Measurements from ENCODE around the gene C14orf39.
"Not testable (repeated sequence)": the region's sequence is repeated elsewhere in the genome, so short reads cannot be mapped to it uniquely, and the experiment has no call there.

C14orf39 gene

DNA sequence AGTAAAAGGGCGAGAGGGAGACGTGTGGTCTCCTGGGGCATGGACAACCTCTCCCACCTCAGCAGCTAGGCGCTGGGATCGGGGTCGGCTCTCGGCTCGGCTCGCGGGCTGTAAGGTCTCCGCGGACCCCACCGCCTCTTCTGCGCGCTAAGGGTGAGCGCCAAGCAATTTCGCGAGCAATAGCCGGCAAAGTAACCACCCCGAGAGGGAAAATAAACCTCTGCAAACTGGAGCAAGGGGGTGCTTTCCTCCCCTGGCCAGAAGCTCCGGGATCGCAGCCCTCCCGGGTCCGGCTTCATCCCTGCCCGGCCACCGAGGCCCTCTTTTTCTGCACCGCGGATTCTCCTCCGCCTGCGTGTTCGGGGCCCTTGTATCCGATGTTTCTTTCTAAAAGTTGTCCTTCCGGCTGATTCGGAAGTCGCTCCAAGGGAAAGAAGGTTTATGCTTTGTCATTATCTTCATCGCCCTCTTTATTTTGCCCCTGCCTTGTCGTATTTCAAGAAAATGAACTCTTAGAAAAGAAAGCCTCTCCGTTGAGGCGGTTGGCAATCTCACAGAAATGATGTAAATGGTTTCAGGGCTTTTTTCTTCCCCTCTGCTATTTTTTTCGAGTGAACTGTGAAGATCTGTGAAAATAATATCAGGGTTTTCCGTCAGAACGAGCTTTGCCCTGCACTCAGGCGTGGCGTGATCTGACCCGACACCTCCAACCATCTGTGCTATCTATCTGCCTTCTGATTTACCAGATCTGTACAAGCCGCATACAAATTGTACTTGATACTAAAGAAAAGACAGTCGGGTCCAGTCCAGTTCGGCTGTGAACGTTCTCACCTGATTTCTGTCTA lies 21.3 kb upstream of the C14orf39 start:
- DNase-seq (no peak), ATAC-seq (no peak)
- Mint-ChIP-seq H3K4me1 (peaks cover 39% of the 10 kb centered on the region), H3K9me3 (no peaks in the 10 kb centered on the region), H3K4me3 (peak overlapping the region in 1 of 2 donors; percentile 23), H3K27ac (no peak overlapping the region), H3K27me3 (peaks cover 90% of the 10 kb centered on the region)

DNA sequence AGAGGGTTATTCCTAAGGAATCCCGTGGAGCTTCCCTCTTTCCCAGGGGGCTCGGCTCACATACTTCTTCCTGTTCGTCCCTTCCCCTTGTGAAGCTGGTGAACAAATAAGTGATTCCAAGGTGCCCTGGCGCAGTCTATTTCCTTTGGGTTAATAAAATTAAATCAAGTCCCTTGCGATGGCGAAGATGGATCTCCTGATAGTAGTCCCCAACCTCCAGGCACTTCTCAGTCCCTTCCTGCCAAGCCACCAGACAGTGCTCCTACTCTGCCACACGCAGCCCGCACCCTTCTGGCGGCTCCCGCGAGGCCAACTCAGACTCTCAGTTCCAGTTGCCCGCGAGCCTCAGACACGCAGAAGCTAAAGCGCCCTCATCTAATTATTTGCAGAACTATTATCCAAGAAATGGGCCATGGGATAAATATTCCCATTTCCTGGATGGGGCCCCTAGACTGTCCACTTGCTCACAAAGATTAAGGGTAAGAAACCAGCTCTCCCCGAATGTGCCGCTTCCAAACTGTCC lies 20.7 kb upstream of the C14orf39 start:
- ATAC-seq (no peak), DNase-seq (no peak)
- Mint-ChIP-seq H3K27ac (no peak overlapping the region), H3K4me3 (no peak overlapping the region), H3K27me3 (peaks cover 90% of the 10 kb centered on the region), H3K9me3 (no peaks in the 10 kb centered on the region), H3K4me1 (peaks cover 39% of the 10 kb centered on the region)

DNA sequence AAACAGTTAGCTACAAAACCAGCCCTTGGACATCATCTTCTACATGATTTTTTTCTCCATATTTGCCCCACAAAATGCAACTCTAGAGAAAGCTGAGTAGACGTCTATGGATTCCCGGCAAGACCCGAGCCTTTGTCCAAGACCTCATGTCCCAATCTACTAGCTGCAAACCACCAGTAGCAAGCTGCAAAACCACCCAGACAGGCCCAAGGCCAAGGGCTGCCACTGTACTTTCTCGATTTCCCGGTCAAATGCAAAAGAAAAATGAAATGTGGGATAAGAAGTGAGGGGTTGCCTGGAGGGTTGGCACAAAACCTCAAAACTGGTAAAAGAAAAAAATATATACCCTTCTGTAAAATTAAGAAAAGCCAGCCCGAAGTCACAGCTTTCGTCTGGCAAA lies 20.1 kb upstream of the C14orf39 start:
- Mint-ChIP-seq H3K4me1 (peaks cover 35% of the 10 kb centered on the region), H3K9me3 (no peaks in the 10 kb centered on the region), H3K4me3 (no peak overlapping the region), H3K27ac (no peak overlapping the region), H3K27me3 (peaks cover 90% of the 10 kb centered on the region)
- no peak for DNase-seq
- no peak for ATAC-seq

DNA sequence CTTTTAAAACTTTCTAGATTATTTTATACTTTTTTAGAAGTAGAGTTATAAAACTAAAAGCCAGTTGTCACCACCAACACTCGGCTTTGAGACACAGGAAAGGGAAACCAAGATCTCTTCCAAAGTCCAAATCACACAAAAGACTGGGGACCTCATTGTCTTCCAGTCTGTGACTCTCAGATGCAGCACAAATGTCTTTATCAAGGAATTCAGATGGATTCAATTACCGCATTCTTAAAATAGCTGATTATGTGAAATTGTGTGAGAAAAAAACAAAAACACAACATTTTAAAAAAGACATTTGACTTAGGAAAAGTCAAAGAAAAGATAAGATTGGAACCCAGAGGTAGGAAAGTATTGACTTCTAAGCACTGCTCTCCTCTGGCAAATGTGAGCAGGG lies 19.6 kb upstream of the C14orf39 start:
- no peak overlapping the region for H3K27ac Mint-ChIP-seq
- DNase-seq, result no peak
- no peak overlapping the region for H3K4me3 Mint-ChIP-seq
- ATAC-seq, result no peak
- H3K27me3 Mint-ChIP-seq, result peaks cover 86% of the 10 kb centered on the region
- H3K4me1 Mint-ChIP-seq, result peaks cover 30% of the 10 kb centered on the region
- H3K9me3 Mint-ChIP-seq, result no peaks in the 10 kb centered on the region

DNA sequence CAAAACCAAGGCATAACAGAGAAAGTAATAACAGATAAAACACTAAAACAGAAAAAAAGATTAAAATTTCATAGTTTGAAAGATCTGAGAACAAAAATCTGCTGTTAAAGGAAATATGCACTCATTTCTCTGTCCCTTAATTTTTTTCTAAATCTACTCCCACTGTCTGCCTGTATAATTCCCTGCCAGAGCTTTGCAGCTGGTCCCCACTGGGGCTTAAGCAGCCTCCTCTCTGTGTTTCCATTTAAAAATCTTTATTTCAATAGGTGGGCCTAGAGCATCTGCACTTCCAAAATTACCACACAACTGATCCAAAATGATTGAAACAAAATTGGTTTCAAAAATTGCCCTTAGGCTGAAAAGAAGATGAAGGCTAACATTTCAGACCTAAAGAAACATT lies 16.7 kb upstream of the C14orf39 start:
- H3K9me3 Mint-ChIP-seq, result no peaks in the 10 kb centered on the region
- no peak for ATAC-seq
- no peak overlapping the region for H3K27ac Mint-ChIP-seq
- no peak for DNase-seq
- H3K4me1 Mint-ChIP-seq, result peaks cover 13% of the 10 kb centered on the region
- H3K27me3 Mint-ChIP-seq, result peaks cover 57% of the 10 kb centered on the region
- H3K4me3 Mint-ChIP-seq, result no peak overlapping the region

DNA sequence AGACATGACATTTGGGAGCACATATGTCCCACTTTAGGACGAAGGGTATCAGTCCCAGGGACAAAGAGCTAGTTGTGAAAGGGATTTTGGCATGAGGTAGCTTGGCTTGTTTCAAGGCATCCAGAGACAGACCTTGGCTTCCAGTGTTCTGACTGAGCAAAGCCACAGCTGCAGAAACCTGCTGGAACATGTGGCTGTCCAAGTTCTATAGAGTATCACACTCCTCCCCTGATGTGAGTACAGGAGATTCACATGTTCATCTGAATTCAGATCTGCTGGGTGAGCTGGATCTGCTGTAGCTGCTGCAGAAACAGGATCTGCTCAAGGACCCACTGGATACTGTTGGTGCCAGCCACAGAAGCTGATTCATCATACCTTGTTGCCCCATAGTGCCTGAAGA lies 10.1 kb upstream of the C14orf39 start:
- H3K27me3 Mint-ChIP-seq, result peaks cover 20% of the 10 kb centered on the region
- ATAC-seq (peak; percentile 12), DNase-seq (no peak)
- H3K4me1 Mint-ChIP-seq, result no peaks in the 10 kb centered on the region
- H3K27ac Mint-ChIP-seq, result no peak overlapping the region
- no peak overlapping the region for H3K4me3 Mint-ChIP-seq
- H3K9me3 Mint-ChIP-seq, result peaks cover 0 to 5% of the 10 kb centered on the region in 2 donors

DNA sequence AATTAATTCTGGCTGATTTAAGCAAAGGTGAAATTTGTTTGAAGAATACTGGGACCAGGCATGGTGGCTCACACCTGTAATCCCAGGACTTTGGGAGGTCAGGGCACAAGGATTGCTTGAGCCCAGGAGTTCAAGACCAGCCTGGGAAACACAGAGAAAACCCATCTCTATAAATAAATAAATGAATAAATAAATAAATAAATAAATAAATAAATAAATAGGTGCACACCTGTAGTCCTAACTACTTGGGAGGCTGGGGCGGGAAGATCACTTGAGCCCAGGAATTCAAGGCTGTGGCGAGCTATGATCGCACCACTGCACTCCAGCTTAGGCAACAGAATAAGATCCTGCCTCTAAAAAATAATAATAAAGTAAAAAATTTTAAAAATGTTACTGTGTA lies 4.4 kb upstream of the C14orf39 start:
- H3K4me3 Mint-ChIP-seq, result no peak overlapping the region

DNA sequence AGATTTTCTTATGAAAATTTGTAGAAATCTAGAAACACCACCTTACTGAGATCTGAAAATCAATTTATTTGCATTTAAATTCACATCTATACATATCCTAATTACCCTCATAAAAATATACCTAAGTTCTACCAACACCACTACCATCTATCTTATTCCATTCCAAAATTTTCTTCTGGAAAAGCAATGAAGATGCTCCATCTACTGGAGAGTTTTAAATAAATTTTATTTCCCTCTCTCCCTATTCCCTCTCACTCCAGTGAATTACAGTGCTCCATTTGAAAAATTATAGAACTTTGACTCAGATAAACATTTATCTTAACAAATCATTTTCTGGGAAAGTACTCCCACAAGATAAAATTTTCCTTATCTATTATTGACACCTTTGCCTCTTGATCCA lies 2.3 kb upstream of the C14orf39 start:
- Mint-ChIP-seq H3K27ac (no peak overlapping the region), H3K4me3 (no peak overlapping the region), H3K4me1 (no peaks in the 10 kb centered on the region), H3K9me3 (peaks cover 0 to 5% of the 10 kb centered on the region in 2 donors), H3K27me3 (peaks cover 16% of the 10 kb centered on the region)
- ATAC-seq, result no peak
- DNase-seq, result no peak

More for the DNA sequence above, 4.4 kb upstream of the C14orf39 start:
- H3K4me1 Mint-ChIP-seq, result no peaks in the 10 kb centered on the region
- no peak for ATAC-seq
- no peak for DNase-seq
- no peak overlapping the region for H3K27ac Mint-ChIP-seq
- H3K9me3 Mint-ChIP-seq, result peaks cover 0 to 5% of the 10 kb centered on the region in 2 donors
- H3K27me3 Mint-ChIP-seq, result peaks cover 15% of the 10 kb centered on the region

DNA sequence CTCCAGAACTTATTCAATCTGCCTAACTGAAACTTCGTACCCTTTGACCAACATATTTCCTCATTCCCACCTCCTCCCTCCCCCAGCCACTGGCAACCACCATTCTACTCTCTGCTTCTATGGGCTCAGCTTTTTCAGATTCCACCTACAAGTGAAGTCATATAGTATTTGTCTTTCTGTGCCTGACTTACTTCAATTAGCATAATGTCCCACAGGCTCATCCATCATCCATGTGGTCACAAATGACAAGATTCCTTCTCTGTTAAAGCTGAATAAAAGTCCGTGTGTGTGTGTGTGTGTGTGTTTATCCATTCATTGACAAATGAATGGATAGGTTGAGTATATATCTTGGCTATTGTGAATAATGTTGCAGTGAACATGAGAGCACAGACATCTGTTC lies 1.3 kb upstream of the C14orf39 start:
- no peak overlapping the region for H3K27ac Mint-ChIP-seq
- peaks cover 0 to 5% of the 10 kb centered on the region in 2 donors for H3K9me3 Mint-ChIP-seq
- no peaks in the 10 kb centered on the region for H3K4me1 Mint-ChIP-seq
- no peak overlapping the region for H3K4me3 Mint-ChIP-seq
- ATAC-seq (no peak), DNase-seq (no peak)
- peaks cover 24% of the 10 kb centered on the region for H3K27me3 Mint-ChIP-seq

DNA sequence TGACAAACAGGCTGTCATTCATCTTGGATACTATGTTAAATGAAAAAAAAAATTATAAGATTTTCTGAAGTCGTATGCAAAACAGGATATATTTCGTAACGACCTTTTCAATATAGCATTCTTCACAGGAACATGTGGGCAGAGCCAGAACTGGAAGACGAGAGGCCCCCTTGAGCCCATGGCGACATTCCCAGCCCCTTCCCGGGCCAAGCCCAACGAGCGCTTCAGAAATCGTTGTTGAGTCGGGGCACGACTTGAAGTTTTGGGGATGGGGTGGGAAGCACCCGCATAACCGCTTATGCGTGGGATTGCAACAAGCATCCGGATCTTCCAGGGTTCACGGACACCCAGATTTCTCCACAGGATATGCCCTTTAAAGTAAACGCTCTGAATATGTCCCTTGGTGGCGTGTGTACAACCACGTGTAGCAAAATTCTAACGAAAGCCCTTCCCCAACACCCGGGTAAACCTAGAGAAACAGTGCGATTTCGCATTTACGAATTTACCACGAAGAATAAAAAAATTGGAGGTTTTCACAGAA lies 736 bp downstream of the C14orf39 start:
- H3K9me3 Mint-ChIP-seq, result peaks cover 4 to 9% of the 10 kb centered on the region in 2 donors
- peaks cover 28% of the 10 kb centered on the region for H3K27me3 Mint-ChIP-seq
- H3K4me3 Mint-ChIP-seq, result peak overlapping the region; percentile 24 to 55
- DNase-seq, result no peak
- no peaks in the 10 kb centered on the region for H3K4me1 Mint-ChIP-seq
- no peak overlapping the region for H3K27ac Mint-ChIP-seq
- peak; percentile 26 for ATAC-seq

DNA sequence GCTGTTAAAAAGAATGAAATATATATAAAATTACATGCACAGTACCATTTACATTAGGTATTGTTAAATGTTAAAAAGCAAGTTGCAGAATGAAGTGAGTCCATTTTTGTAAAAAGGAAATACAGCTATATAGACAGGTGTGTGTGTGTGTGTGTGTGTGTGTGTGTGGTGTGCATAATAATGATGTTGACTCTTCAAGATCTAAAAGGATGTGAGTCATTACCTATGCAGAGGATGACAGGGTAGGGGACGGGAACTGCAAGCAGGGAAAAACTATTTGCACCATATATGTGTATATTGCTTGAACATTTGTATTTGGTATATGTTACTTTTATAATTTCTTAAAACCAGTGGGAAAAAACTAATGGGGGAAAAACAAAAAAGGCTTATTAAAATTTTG lies 3.1 kb downstream of the C14orf39 start:
- no peak for DNase-seq
- no peak for ATAC-seq
- H3K27ac Mint-ChIP-seq, result no peak overlapping the region
- H3K4me1 Mint-ChIP-seq, result no peaks in the 10 kb centered on the region
- H3K4me3 Mint-ChIP-seq, result no peak overlapping the region
- peaks cover 4 to 15% of the 10 kb centered on the region in 2 donors for H3K9me3 Mint-ChIP-seq
- H3K27me3 Mint-ChIP-seq, result peaks cover 35% of the 10 kb centered on the region

DNA sequence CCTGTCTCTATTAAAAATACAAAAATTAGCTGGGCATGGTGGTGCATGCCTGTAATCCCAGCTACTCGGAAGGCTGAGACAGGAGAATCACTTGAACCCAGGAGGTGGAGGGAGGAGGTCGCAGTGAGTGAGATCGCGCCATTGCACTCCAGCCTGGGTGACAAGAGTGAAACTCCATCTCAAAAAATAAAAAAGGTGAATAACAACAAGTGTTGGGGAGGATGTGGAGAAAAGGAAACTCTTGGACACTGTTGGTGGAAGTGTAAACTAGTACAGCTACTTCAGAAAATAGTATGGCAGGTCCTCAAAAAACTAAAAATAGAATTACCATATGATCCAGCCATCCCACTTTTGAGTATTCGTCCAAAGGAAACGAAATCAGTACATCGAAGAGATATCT lies 5.6 kb downstream of the C14orf39 start:
- not testable (repeated sequence) for ATAC-seq, H3K4me1 Mint-ChIP-seq, H3K27ac Mint-ChIP-seq, H3K4me3 Mint-ChIP-seq, DNase-seq
- Mint-ChIP-seq H3K27me3 (peaks cover 41% of the 10 kb centered on the region), H3K9me3 (peaks cover 4 to 15% of the 10 kb centered on the region in 2 donors)

DNA sequence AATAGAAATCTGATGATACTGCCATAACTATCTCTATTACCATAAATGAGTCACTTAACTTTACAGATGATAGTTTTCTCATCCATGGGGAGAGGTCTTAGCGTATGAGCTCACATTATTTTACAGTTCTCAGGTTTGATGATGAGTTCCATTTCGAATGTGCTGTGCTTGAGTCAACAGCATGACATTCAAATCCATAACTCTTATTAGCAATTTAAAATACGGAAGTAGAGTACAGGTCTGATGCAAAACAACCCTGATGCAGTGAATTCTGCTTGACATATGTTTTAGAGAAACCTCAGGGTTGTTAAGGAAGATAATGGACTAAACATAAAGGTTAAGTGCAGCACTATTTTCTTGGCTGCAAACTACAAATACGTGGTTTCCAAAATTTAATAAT lies 30.0 kb downstream of the C14orf39 start:
- Mint-ChIP-seq H3K4me1 (no peaks in the 10 kb centered on the region), H3K4me3 (no peak overlapping the region), H3K9me3 (no peaks in the 10 kb centered on the region), H3K27ac (no peak overlapping the region), H3K27me3 (no peaks in the 10 kb centered on the region)
- DNase-seq, result no peak
- ATAC-seq, result no peak

DNA sequence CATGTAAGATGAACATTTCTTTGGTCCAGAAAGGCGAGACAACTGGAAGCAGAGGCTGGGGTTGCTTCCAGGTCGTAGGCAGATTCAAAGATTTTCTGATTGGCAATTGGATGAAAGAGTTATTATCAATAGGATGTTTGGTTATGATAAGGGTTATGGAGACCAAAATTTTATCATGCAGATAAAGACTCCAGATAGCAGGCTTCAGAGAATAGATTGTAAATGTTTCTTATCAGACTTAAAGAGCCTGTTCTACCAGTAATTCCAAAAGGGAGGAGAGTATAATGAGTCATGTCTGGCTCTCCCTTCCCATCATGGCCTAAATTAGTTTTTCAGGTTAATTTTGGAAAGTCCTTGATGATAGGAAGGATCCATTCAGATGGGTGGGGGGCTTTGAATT lies 55.6 kb downstream of the C14orf39 start:
- Mint-ChIP-seq H3K4me1 (no peaks in the 10 kb centered on the region), H3K9me3 (peaks cover 0 to 7% of the 10 kb centered on the region in 2 donors), H3K27me3 (peaks cover 7% of the 10 kb centered on the region), H3K4me3 (no peak overlapping the region), H3K27ac (no peak overlapping the region)
- no peak for ATAC-seq
- DNase-seq, result no peak

DNA sequence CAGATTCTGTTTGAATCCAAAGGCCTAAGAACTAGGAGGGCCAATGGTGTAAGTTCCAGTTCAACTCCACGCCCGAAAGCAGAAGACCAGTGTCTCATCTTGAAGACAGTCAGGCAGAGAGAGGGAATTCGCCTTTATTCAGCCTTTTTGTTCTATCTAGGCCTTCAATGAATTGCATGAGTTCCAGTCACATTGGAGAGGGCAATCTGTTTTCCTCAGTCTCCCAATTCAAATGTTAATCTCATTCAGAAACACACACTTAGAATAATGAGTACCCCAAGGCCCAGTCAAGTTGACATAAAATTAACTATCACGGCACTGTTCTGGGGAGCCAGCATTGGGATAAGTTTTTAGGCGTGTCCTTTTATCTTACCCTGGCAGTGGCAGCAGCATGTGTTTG lies 65.8 kb downstream of the C14orf39 start:
- Mint-ChIP-seq H3K27ac (no peak overlapping the region), H3K9me3 (peaks cover 0 to 10% of the 10 kb centered on the region in 2 donors), H3K4me1 (no peaks in the 10 kb centered on the region), H3K4me3 (no peak overlapping the region), H3K27me3 (no peaks in the 10 kb centered on the region)
- ATAC-seq (no peak), DNase-seq (no peak)

DNA sequence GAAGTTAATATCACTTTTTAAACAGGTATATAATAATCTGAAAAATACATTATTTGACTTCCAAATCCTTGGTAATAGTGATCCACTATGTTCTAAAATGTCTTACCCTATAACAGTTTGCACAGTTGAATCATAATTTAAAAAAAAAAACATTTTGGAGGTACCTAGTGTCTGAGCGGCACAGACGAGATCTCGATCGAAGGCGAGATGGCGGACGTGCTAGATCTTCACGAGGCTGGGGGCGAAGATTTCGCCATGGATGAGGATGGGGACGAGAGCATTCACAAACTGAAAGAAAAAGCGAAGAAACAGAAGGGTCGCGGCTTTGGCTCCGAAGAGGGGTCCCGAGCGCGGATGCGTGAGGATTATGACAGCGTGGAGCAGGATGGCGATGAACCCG lies 88.3 kb downstream of the C14orf39 start:
- not testable (repeated sequence) for H3K27me3 Mint-ChIP-seq, DNase-seq, H3K9me3 Mint-ChIP-seq, H3K27ac Mint-ChIP-seq, H3K4me1 Mint-ChIP-seq, H3K4me3 Mint-ChIP-seq
- peak; percentile 64 for ATAC-seq

All from stimulated activated naive CD8-positive, alpha-beta T cell treated with anti-CD3 and anti-CD28 coated beads, Interleukin-15, amount 100 ng/mL, for 72 hours (primary cell).